GM06990 (cell line): ENCODE results near the gene NLRP9.

Experiments
- DNase-seq: peaks from one replicate; pipeline ENCODE4 v3.0.0-alpha.2; 2011; ENCODE audit not compliant: insufficient read length; ENCODE audit errors: extremely low read depth
- H3K27me3 ChIP-seq: replicated peaks from 2 replicates; pipeline ENCODE4 v1.6.0; 2011; ENCODE audit warnings: low read length; ENCODE audit not compliant: control insufficient read depth, insufficient read depth
- H3K36me3 ChIP-seq: 2 replicates; pipeline ENCODE4 v1.5.1; 2011; ENCODE audit warnings: low read length; ENCODE audit not compliant: control insufficient read depth, insufficient read depth
- H3K4me3 ChIP-seq: replicated peaks from 2 replicates; pipeline ENCODE4 v1.5.1; 2011; ENCODE audit warnings: low read depth, mild to moderate bottlenecking, control low read depth, low read length
- CTCF ChIP-seq: IDR thresholded peaks from 2 replicates; pipeline ENCODE4 v1.5.1; 2011; ENCODE audit warnings: low read length, control low read depth, mild to moderate bottlenecking, inconsistent platforms; ENCODE audit not compliant: insufficient read depth, poor library complexity, severe bottlenecking

NLRP9 gene

GRCh38 chr19:55698256-55698655, 39.9 kb downstream of the NLRP9 start:
- no peak overlapping the region for H3K4me3 ChIP-seq
- no peak for DNase-seq
- H3K36me3 ChIP-seq: peaks cover 30% of the 10 kb centered on the region
- no peak for TF ChIP-seq CTCF
- no peaks in the 10 kb centered on the region for H3K27me3 ChIP-seq

GRCh38 chr19:55697698-55698097, 40.5 kb downstream of the NLRP9 start:
- peaks cover 32% of the 10 kb centered on the region for H3K36me3 ChIP-seq
- DNase-seq: no peak
- no peak for TF ChIP-seq CTCF
- no peaks in the 10 kb centered on the region for H3K27me3 ChIP-seq
- H3K4me3 ChIP-seq: no peak overlapping the region

DNA sequence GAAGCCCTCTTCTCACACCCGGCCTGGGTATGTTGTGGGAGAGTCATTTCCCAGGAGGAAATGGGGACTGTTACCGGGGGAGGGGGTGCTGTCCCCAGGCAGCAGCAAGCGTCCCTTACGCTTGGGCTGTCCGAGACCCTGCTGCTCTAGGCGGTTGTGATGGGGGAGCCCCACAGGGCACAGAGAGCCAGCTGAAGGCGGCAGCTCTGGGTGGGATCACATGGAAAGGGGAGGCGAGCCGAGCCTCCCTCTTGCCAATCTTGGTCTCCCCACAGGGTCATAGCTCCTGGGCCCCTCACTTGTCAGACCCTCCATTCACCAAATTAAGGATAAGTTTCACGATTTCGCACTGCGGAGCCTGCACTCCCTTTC, 41.1 kb downstream of the NLRP9 start:
- no peak for TF ChIP-seq CTCF
- Histone ChIP-seq H3K36me3 (peaks cover 35% of the 10 kb centered on the region), H3K27me3 (no peaks in the 10 kb centered on the region), H3K4me3 (no peak overlapping the region)
- no peak for DNase-seq

- Histone ChIP-seq H3K27me3 (no peaks in the 10 kb centered on the region), H3K4me3 (no peak overlapping the region), H3K36me3 (peaks cover 38% of the 10 kb centered on the region)
- no peak for DNase-seq
- no peak for TF ChIP-seq CTCF
Observed at GRCh38 chr19:55696301-55697068, 41.7 kb downstream of the NLRP9 start.

GRCh38 chr19:55695511-55696290, 42.5 kb downstream of the NLRP9 start:
- TF ChIP-seq CTCF: no peak
- H3K27me3 ChIP-seq: no peaks in the 10 kb centered on the region
- H3K36me3 ChIP-seq: peaks cover 42% of the 10 kb centered on the region
- DNase-seq: no peak
- no peak overlapping the region for H3K4me3 ChIP-seq
